Measurements from ENCODE around the gene OR8B8.

OR8B8 gene

DNA sequence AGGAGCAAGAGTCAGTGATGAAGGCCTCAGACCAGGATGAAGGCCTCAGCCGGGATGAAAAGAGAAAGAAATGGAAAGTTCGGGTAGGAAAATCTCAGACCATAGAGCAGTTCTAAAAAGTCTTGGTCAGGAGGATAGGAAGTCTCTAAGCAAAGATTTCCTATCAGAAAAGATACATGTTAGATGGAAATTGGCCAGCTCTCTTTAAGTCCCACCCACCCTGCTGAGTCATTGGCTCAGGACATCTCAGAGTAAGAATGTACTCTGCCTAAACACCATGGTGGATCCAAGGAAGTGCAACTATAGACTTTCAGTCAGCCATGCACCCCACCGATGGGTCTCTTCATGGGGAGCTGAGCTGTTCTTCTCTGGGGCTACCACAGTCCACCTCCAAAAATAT is 51.1 kb downstream of the OR8B8 start:
- Histone ChIP-seq H3K4me3 (IDR thresholded peaks at IDR 0.05; ENCODE audit: insufficient read depth, low read depth, low read length) (no peak overlapping the region), H3K4me2 (no peak overlapping the region), H2AFZ (ENCODE audit: low read depth) (no peak overlapping the region), H3K27me3 (ENCODE audit: insufficient read depth, low read depth) (no peaks in the 10 kb centered on the region), H3K79me2 (ENCODE audit: insufficient read depth, low read depth) (no peaks in the 10 kb centered on the region), H4K20me1 (ENCODE audit: insufficient read depth) (no peaks in the 10 kb centered on the region), H3K36me3 (ENCODE audit: insufficient read depth) (no peaks in the 10 kb centered on the region), H3K4me1 (ENCODE audit: low read depth, poor library complexity, severe bottlenecking) (no peaks in the 10 kb centered on the region), H3K9ac (no peak overlapping the region), H3K27ac (no peak overlapping the region)
- TF ChIP-seq, protein P1, sequence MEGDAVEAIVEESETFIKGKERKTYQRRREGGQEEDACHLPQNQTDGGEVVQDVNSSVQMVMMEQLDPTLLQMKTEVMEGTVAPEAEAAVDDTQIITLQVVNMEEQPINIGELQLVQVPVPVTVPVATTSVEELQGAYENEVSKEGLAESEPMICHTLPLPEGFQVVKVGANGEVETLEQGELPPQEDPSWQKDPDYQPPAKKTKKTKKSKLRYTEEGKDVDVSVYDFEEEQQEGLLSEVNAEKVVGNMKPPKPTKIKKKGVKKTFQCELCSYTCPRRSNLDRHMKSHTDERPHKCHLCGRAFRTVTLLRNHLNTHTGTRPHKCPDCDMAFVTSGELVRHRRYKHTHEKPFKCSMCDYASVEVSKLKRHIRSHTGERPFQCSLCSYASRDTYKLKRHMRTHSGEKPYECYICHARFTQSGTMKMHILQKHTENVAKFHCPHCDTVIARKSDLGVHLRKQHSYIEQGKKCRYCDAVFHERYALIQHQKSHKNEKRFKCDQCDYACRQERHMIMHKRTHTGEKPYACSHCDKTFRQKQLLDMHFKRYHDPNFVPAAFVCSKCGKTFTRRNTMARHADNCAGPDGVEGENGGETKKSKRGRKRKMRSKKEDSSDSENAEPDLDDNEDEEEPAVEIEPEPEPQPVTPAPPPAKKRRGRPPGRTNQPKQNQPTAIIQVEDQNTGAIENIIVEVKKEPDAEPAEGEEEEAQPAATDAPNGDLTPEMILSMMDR (conservative IDR thresholded peaks at IDR 0.05; ENCODE audit: low read depth, low read length), result no peak

Measured in KMS-11 (cell line).